ENCODE data around the gene SH2D1B.

DNA sequence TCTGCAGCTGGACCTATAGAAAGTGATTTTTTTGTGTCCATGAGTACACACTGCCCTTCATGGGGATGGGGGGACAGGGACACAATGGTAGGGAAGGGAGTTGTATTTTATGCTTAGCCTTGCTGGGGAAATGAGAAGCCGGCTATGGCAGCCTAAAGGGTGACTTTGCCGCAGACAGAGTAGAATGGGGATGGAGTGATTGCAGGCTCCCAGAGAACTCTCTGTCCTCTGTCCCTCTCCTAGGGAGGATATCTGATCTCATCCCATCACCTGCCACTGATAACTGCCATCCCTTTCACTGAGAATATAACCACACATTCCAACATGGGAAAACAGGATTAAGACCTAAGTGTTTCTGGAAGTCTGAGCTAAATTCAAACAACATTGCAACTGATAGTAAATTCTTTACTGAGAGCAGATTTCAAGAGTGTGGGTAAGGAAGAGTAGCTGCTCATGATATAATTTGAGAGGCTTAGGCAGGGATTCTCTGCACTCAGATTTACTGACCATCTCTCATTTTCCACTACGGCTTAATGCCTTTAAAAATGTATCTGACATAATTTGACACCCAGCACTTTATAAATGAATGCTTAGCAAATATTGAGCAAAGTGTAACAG, 13.9 kb downstream of the SH2D1B start:
- TF ChIP-seq, protein P1, sequence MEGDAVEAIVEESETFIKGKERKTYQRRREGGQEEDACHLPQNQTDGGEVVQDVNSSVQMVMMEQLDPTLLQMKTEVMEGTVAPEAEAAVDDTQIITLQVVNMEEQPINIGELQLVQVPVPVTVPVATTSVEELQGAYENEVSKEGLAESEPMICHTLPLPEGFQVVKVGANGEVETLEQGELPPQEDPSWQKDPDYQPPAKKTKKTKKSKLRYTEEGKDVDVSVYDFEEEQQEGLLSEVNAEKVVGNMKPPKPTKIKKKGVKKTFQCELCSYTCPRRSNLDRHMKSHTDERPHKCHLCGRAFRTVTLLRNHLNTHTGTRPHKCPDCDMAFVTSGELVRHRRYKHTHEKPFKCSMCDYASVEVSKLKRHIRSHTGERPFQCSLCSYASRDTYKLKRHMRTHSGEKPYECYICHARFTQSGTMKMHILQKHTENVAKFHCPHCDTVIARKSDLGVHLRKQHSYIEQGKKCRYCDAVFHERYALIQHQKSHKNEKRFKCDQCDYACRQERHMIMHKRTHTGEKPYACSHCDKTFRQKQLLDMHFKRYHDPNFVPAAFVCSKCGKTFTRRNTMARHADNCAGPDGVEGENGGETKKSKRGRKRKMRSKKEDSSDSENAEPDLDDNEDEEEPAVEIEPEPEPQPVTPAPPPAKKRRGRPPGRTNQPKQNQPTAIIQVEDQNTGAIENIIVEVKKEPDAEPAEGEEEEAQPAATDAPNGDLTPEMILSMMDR (IDR thresholded peaks at IDR 0.05), result no peak
- no peak for TF ChIP-seq POLR2A (IDR thresholded peaks at IDR 0.05)

Data from body of pancreas (tissue), 4 donors.